GM12878 (cell line): ENCODE measurements around the gene UNC93A. TPM values are rescaled to one million over a fixed set of nuclear protein-coding genes. Genes with fewer than 3 reads are reported as not detected.
"Not testable (repeated sequence)": the region's sequence is repeated elsewhere in the genome, so short reads cannot be mapped to it uniquely, and the experiment has no call there.

Source experiments
- ATAC-seq: fragments of 200-7000 bp; cut with Tn5 transposase; 3 replicates; pipeline ENCODE4 v1.9.1; 2020; ENCODE audit warnings: mild to moderate bottlenecking, moderate library complexity
- BruUV-seq: library from RNA; stranded (reverse); fragments of 400-500 nt; replicated peaks from 2 replicates; lab custom pipeline; 2021; lab: Mats Ljungman, UMichigan
- CTCF ChIA-PET: fragments of 300-600 bp; sonication (Branson Sonifier 250); formaldehyde crosslinking; extraction: SDS; loops from one replicate; lab custom pipeline; 2021; ENCODE audit warnings: inconsistent platforms; lab: Yijun Ruan, JAX
- POLR2A ChIA-PET: fragments of 350-600 bp; formaldehyde crosslinking; extraction: SDS; loops from one replicate; lab custom pipeline; 2021; ENCODE audit warnings: inconsistent platforms; lab: Charles Lee
- RAD21 ChIA-PET: fragments of 300-600 bp; sonication (Branson Sonifier 250); formaldehyde crosslinking; loops from one replicate; lab custom pipeline; 2023; ENCODE audit warnings: antibody characterized with exemption; ENCODE audit not compliant: unreplicated experiment; lab: Charles Lee
- SMC1A ChIA-PET: fragments of 300-600 bp; sonication (Branson Sonifier 250); formaldehyde crosslinking; loops from one replicate; lab custom pipeline; 2023; ENCODE audit not compliant: unreplicated experiment, uncharacterized antibody; lab: Charles Lee
- DNase-seq: peaks from one replicate; pipeline ENCODE4 v3.0.0-alpha.2; 2011; ENCODE audit warnings: low read depth, low spot score
- FAIRE-seq: peaks from 3 replicates; lab custom pipeline; 2011; peaks lifted over from hg19 to GRCh38; lab: Jason Lieb, UNC
- H2AFZ ChIP-seq: 2 replicates; pipeline ENCODE4 v1.6.0; 2011; ENCODE audit warnings: low read depth, low read length, control low read depth; ENCODE audit not compliant: control insufficient read depth
- H3K27ac ChIP-seq: 2 replicates; pipeline ENCODE4 v1.5.1; 2011; ENCODE audit warnings: control low read depth; ENCODE audit not compliant: control insufficient read depth, insufficient read depth
- H3K27me3 ChIP-seq, 2 experiments: replicated peaks in 1 of 2; 2 replicates each; pipeline versions ENCODE4 v1.6.0 to v1.6.1; 2011; ENCODE audit warnings: low read length in 1 of 2; ENCODE audit not compliant: control insufficient read depth in 2 of 2, insufficient read depth in 2 of 2
- H3K36me3 ChIP-seq, 2 experiments: 2 replicates each; pipeline ENCODE4 v1.5.1; 2011; ENCODE audit warnings: low read length in 1 of 2; ENCODE audit not compliant: control insufficient read depth in 2 of 2, insufficient read depth in 2 of 2
- H3K4me1 ChIP-seq: 2 replicates; pipeline ENCODE4 v1.6.1; 2011; ENCODE audit warnings: mild to moderate bottlenecking, low read length, moderate library complexity, mixed read lengths; ENCODE audit not compliant: control insufficient read depth, insufficient read depth
- H3K4me2 ChIP-seq: 2 replicates; pipeline ENCODE4 v1.6.0; 2011; ENCODE audit warnings: control low read depth; ENCODE audit not compliant: control insufficient read depth, insufficient read depth
- H3K4me3 ChIP-seq: fragments of 200-600 bp; sonication (generic); 2 replicates; pipeline ENCODE4 v1.5.1; 2016
- H3K79me2 ChIP-seq: 2 replicates; pipeline ENCODE4 v1.6.0; 2011; ENCODE audit warnings: low read length; ENCODE audit not compliant: control insufficient read depth, insufficient read depth
- H3K9ac ChIP-seq: 2 replicates; pipeline ENCODE4 v1.8.0; 2011; ENCODE audit warnings: low read length, control low read depth, mixed read lengths; ENCODE audit not compliant: control insufficient read depth, insufficient read depth
- H3K9me3 ChIP-seq: replicated peaks from 3 replicates; pipeline ENCODE4 v1.5.1; 2011; ENCODE audit warnings: mild to moderate bottlenecking, low read length; ENCODE audit not compliant: control insufficient read depth, insufficient read depth
- H4K20me1 ChIP-seq: 2 replicates; pipeline ENCODE4 v1.6.0; 2011; ENCODE audit not compliant: control insufficient read depth, insufficient read depth
- BHLHE40 ChIP-seq, 2 experiments: fragments of 450-650 bp in 1 of 2; IDR thresholded peaks; 2 replicates each; pipeline ENCODE4 v1.6.1; 2011 to 2017; ENCODE audit warnings: low read depth in 2 of 2, borderline replicate concordance in 1 of 2, improper control_type of control experiment in 1 of 2, low read length in 1 of 2, mild to moderate bottlenecking in 1 of 2
- WGBS: methylation state at CpG from one replicate; pipeline ENCODE4 v1.1.6; 2016; ENCODE audit warnings: low lambda C conversion rate; ENCODE audit not compliant: insufficient replicate concordance, insufficient coverage; ENCODE audit errors: missing lambda C conversion rate; 5-methylcytosine and 5-hydroxymethylcytosine counted together
- in situ Hi-C: fragments of 300-500 bp; cut with MboI; formaldehyde crosslinking; loops from 9 replicates; pipeline ENCODE4 v1.14.3; 2018; ENCODE audit warnings: mixed read lengths
- intact Hi-C: fragments of 100-400 bp; cut with micrococcal nuclease; formaldehyde crosslinking; loops from one replicate; pipeline ENCODE4 v1.14.2; 2022; ENCODE audit not compliant: unreplicated experiment
- polyA plus RNA-seq, 11 experiments: library from polyadenylated mRNA; depleted of rRNA in 4 of 11; unstranded in 6 of 11; stranded (reverse) in 5 of 11; fragments of >200 nt; fragmentation: Nextera tagmentation in 4 of 11; fragmentation: Illumina TruSeq in 1 of 11; extraction: Ambion mirVana in 4 of 11; extraction: Trizol in 1 of 11; gene quantifications; 1 replicate in 1 of 11; 2 replicates in 10 of 11; pipeline versions ENCODE4 v1.2.1 to v1.2.3, GENCODE V29; 2011 to 2016; ENCODE audit warnings: inconsistent platforms in 2 of 11, missing spikeins in 2 of 11, low read depth in 1 of 11
- total RNA-seq, 4 experiments: library from RNA; depleted of rRNA in 3 of 4; stranded (reverse); fragments of >200 nt in 3 of 4; fragmentation: Illumina TruSeq in 1 of 4; extraction: Trizol in 1 of 4; gene quantifications; 2 replicates each; pipeline versions ENCODE4 v1.2.1 to v1.2.3, GENCODE V29; 2013 to 2021

Gene UNC93A
- total and polyA plus RNA-seq, 10 of the 15 experiments (the other 5 are each of a cell fraction or from before 2014, with no cell fraction given) = 0.37 TPM; not detected in 9

DNA sequence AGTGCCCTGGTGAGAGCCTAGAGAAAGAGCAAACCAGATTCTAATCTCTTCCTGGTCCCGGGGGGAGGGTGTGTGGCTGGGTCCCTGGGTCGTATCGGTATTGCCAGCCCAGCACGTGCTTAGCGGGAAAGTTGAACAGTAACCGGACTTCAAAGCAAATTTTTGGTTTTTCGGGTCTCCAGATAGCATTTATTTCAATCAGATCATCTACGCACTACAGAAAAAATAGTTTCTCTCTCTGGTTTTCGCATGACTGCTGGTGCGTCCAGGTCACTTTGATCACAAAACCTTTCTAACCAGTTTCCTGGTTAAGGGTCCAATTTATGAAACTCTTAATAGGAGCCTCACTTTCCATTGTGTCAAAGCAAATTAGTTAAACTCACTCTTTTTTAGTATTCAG is 27.7 kb downstream of the UNC93A start:
- WGBS = 4% methylated on average over 10 of the region's 10 CpGs
- H3K4me2 ChIP-seq, H3K4me1 ChIP-seq, H3K27ac ChIP-seq, BruUV-seq, in situ Hi-C loops, H3K36me3 ChIP-seq, CTCF ChIA-PET, DNase-seq, H3K9ac ChIP-seq, H3K27me3 ChIP-seq, intact Hi-C loops, H3K9me3 ChIP-seq, H3K4me3 ChIP-seq, RAD21 ChIA-PET, SMC1A ChIA-PET, H3K79me2 ChIP-seq, H4K20me1 ChIP-seq, FAIRE-seq, H2AFZ ChIP-seq, POLR2A ChIA-PET: not testable (repeated sequence)
- peak in 1 of 2 experiments; percentile 25; a peak in 1 of 4 replicates for TF ChIP-seq BHLHE40 (IDR thresholded peaks at IDR 0.05; ENCODE audit: borderline replicate concordance in 1 of 2, low read depth in 2 of 2, low read length in 1 of 2)
- peak; percentile 24; the same call in 2 of the 3 replicates for ATAC-seq

DNA sequence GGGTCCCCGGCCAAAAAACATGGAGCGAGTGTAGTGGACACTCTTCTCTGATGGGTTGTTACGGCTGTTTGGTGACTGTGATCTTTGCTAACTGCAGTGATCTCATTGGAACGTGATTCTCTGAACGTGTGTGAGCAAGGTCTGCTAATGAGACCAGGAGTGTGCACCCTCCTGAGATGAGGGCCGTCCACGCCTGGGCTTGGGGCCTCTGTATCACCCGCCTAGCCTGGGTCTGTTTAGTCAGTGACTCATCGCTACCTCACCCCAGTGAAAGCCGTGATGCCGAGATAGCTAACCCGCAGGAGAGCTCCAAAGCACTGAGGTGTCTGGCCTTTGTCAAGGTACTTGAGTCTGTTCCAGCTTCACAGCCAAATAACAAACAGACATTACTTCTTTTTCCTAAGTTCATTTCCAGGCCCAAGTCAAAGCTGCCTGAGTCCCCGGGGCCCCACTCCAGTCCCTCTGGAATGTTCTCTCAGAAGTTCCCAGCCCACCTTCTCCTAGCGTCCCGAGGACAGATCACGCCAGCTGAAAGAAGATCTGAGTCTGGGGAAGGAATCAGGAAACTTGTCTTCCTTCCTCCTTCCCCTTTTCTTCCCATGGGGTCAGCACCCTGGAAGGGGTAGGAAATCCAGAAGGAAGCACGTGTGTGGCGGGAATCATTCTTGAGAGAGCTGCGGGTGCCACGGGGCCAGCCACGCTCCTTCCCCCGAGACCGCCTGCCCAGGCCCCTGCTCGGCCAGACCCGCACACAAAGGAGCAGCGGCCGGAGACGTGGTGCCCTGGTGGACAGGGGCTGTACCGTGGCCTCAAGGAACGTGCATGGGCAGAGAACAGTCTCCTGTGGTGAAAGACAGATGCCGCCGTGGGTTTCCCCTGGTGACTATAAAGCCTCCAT is 29.0 kb downstream of the UNC93A start:
- H3K4me3 ChIP-seq, POLR2A ChIA-PET, DNase-seq, H3K27ac ChIP-seq, FAIRE-seq, ATAC-seq, H3K9me3 ChIP-seq, CTCF ChIA-PET, H3K4me1 ChIP-seq, H3K36me3 ChIP-seq, in situ Hi-C loops, H3K79me2 ChIP-seq, H2AFZ ChIP-seq, H3K9ac ChIP-seq, RAD21 ChIA-PET, SMC1A ChIA-PET, BruUV-seq, H3K27me3 ChIP-seq, H3K4me2 ChIP-seq, intact Hi-C loops, H4K20me1 ChIP-seq: not testable (repeated sequence)
- WGBS = 57% methylated on average over 19 of the region's 32 CpGs

DNA sequence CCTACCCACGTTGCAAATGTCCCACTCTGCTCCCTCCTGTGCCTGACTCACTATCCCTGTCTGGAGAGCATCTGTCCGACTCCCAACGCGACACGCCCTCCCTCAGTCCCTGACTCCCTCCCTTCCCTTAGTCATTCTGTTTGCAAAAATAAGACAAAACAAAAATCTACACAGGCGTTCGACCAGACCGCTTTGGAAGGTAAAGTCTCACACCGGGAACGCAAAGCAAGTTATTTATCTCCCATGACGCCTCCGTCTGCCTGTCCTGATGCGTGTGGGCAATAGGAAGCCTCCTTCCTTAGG is 29.6 kb downstream of the UNC93A start:
- BruUV-seq, POLR2A ChIA-PET, ATAC-seq, in situ Hi-C loops, H4K20me1 ChIP-seq, FAIRE-seq, SMC1A ChIA-PET, H3K4me2 ChIP-seq, CTCF ChIA-PET, H3K27ac ChIP-seq, H3K79me2 ChIP-seq, H3K27me3 ChIP-seq, H3K4me3 ChIP-seq, H3K9me3 ChIP-seq, H3K9ac ChIP-seq, RAD21 ChIA-PET, H3K36me3 ChIP-seq, intact Hi-C loops, H2AFZ ChIP-seq, H3K4me1 ChIP-seq, DNase-seq: not testable (repeated sequence)
- 23% methylated on average over 4 of the region's 13 CpGs for WGBS

DNA sequence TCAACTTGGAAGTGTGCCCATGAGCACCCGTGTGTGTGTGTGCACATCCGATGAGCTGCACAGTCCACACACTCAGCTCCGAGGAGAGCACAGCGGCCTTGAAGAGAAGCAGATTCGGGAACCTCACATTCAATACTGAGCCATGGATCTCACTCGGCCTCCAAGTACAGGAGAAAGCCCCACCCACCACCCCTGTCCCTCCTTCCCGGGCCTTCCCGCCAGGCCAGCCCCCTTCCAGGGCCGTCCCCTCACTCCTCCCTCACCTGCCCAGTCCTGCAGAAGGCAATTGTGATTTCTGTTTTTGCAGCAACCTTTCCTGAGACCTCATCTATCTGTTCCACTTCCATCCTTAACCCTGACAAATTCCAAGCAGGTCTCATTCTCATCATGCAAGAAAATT is 30.1 kb downstream of the UNC93A start:
- H3K9ac ChIP-seq, POLR2A ChIA-PET, ATAC-seq, SMC1A ChIA-PET, H3K36me3 ChIP-seq, DNase-seq, CTCF ChIA-PET, RAD21 ChIA-PET, H3K9me3 ChIP-seq, intact Hi-C loops, BruUV-seq, H3K79me2 ChIP-seq, H3K4me3 ChIP-seq, H3K27me3 ChIP-seq, H3K4me2 ChIP-seq, in situ Hi-C loops, H3K27ac ChIP-seq, FAIRE-seq, H3K4me1 ChIP-seq, H4K20me1 ChIP-seq, H2AFZ ChIP-seq: not testable (repeated sequence)
- 86% methylated on average over 4 of the region's 9 CpGs for WGBS
